ENCODE data around the gene SERGEF.
"Not testable (repeated sequence)": the region's sequence is repeated elsewhere in the genome, so short reads cannot be mapped to it uniquely, and the experiment has no call there.

SERGEF gene

GRCh38 chr11:18012122-18012905, 533 bp downstream of the SERGEF start:
- H3K36me3 Mint-ChIP-seq, result no peaks in the 10 kb centered on the region
- peaks cover 33% of the 10 kb centered on the region for H3K4me1 Mint-ChIP-seq (ENCODE audit: low read depth)
- peak overlapping the region; percentile 91 for H3K27ac Mint-ChIP-seq
- H3K27me3 Mint-ChIP-seq, result no peaks in the 10 kb centered on the region
- peak overlapping the region; percentile 96 for H3K4me3 Mint-ChIP-seq
- no peaks in the 10 kb centered on the region for H3K9me3 Mint-ChIP-seq (ENCODE audit: low read depth)

- Mint-ChIP-seq H3K4me1 (ENCODE audit: low read depth) (peaks cover 33% of the 10 kb centered on the region), H3K36me3 (peaks cover 2% of the 10 kb centered on the region)
Measured at GRCh38 chr11:18011633-18012032, 1.2 kb downstream of the SERGEF start.

GRCh38 chr11:18010977-18011586, 1.8 kb downstream of the SERGEF start:
- peaks cover 4% of the 10 kb centered on the region for H3K36me3 Mint-ChIP-seq
- peak overlapping the region; percentile 96 for H3K4me3 Mint-ChIP-seq
- H3K27me3 Mint-ChIP-seq, result no peaks in the 10 kb centered on the region
- H3K27ac Mint-ChIP-seq, result peak overlapping the region; percentile 67
- peaks cover 33% of the 10 kb centered on the region for H3K4me1 Mint-ChIP-seq (ENCODE audit: low read depth)
- H3K9me3 Mint-ChIP-seq (ENCODE audit: low read depth), result no peaks in the 10 kb centered on the region

More at GRCh38 chr11:18011633-18012032, 1.2 kb downstream of the SERGEF start:
- H3K27ac Mint-ChIP-seq, result peak overlapping the region; percentile 91
- H3K27me3 Mint-ChIP-seq, result no peaks in the 10 kb centered on the region
- peak overlapping the region; percentile 96 for H3K4me3 Mint-ChIP-seq
- no peaks in the 10 kb centered on the region for H3K9me3 Mint-ChIP-seq (ENCODE audit: low read depth)

- Mint-ChIP-seq H3K27me3 (no peaks in the 10 kb centered on the region), H3K27ac (peak overlapping the region; percentile 67), H3K36me3 (peaks cover 4% of the 10 kb centered on the region), H3K9me3 (ENCODE audit: low read depth) (no peaks in the 10 kb centered on the region), H3K4me1 (ENCODE audit: low read depth) (peaks cover 33% of the 10 kb centered on the region), H3K4me3 (no peak overlapping the region)
Measured at GRCh38 chr11:18010121-18010670, 2.7 kb downstream of the SERGEF start.

- Mint-ChIP-seq H3K27me3 (no peaks in the 10 kb centered on the region), H3K4me3 (no peak overlapping the region), H3K9me3 (ENCODE audit: low read depth) (no peaks in the 10 kb centered on the region), H3K27ac (no peak overlapping the region), H3K36me3 (peaks cover 12% of the 10 kb centered on the region), H3K4me1 (ENCODE audit: low read depth) (peaks cover 5% of the 10 kb centered on the region)
Measured at GRCh38 chr11:18005376-18006129, 7.3 kb downstream of the SERGEF start.

- Mint-ChIP-seq H3K9me3 (ENCODE audit: low read depth) (no peaks in the 10 kb centered on the region), H3K4me3 (no peak overlapping the region), H3K27ac (no peak overlapping the region), H3K4me1 (ENCODE audit: low read depth) (peaks cover 13% of the 10 kb centered on the region), H3K27me3 (no peaks in the 10 kb centered on the region), H3K36me3 (peaks cover 12% of the 10 kb centered on the region)
Measured at GRCh38 chr11:18001191-18001590, 11.7 kb downstream of the SERGEF start.

GRCh38 chr11:18000760-18001159, 12.1 kb downstream of the SERGEF start:
- no peak overlapping the region for H3K4me3 Mint-ChIP-seq
- H3K27me3 Mint-ChIP-seq, result no peaks in the 10 kb centered on the region
- H3K36me3 Mint-ChIP-seq, result peaks cover 12% of the 10 kb centered on the region
- no peaks in the 10 kb centered on the region for H3K9me3 Mint-ChIP-seq (ENCODE audit: low read depth)
- H3K27ac Mint-ChIP-seq, result no peak overlapping the region
- peaks cover 13% of the 10 kb centered on the region for H3K4me1 Mint-ChIP-seq (ENCODE audit: low read depth)

- Mint-ChIP-seq H3K36me3 (peaks cover 12% of the 10 kb centered on the region), H3K4me1 (ENCODE audit: low read depth) (peaks cover 13% of the 10 kb centered on the region)
- not testable (repeated sequence) for H3K27ac Mint-ChIP-seq; H3K27me3 Mint-ChIP-seq; H3K9me3 Mint-ChIP-seq (ENCODE audit: low read depth); H3K4me3 Mint-ChIP-seq
Measured at GRCh38 chr11:18000128-18000527, 12.7 kb downstream of the SERGEF start.

- Mint-ChIP-seq H3K27ac (peak overlapping the region; percentile 5), H3K36me3 (peaks cover 7% of the 10 kb centered on the region), H3K27me3 (no peaks in the 10 kb centered on the region), H3K4me1 (ENCODE audit: low read depth) (peaks cover 2% of the 10 kb centered on the region), H3K9me3 (ENCODE audit: low read depth) (no peaks in the 10 kb centered on the region), H3K4me3 (no peak overlapping the region)
Measured at GRCh38 chr11:17992916-17993315, 19.9 kb downstream of the SERGEF start.

- Mint-ChIP-seq H3K36me3 (peaks cover 13% of the 10 kb centered on the region), H3K4me1 (ENCODE audit: low read depth) (peaks cover 2% of the 10 kb centered on the region), H3K9me3 (ENCODE audit: low read depth) (no peaks in the 10 kb centered on the region), H3K27ac (no peak overlapping the region), H3K4me3 (no peak overlapping the region), H3K27me3 (no peaks in the 10 kb centered on the region)
Measured at GRCh38 chr11:17991783-17992433, 20.9 kb downstream of the SERGEF start.

GRCh38 chr11:17989306-17989705, 23.5 kb downstream of the SERGEF start:
- H3K4me1 Mint-ChIP-seq (ENCODE audit: low read depth), result peaks cover 2% of the 10 kb centered on the region
- no peaks in the 10 kb centered on the region for H3K9me3 Mint-ChIP-seq (ENCODE audit: low read depth)
- no peak overlapping the region for H3K27ac Mint-ChIP-seq
- no peak overlapping the region for H3K4me3 Mint-ChIP-seq
- H3K36me3 Mint-ChIP-seq, result peaks cover 26% of the 10 kb centered on the region
- no peaks in the 10 kb centered on the region for H3K27me3 Mint-ChIP-seq

- Mint-ChIP-seq H3K4me1 (ENCODE audit: low read depth) (peaks cover 2% of the 10 kb centered on the region), H3K36me3 (peaks cover 35% of the 10 kb centered on the region), H3K4me3 (no peak overlapping the region), H3K27me3 (no peaks in the 10 kb centered on the region), H3K9me3 (ENCODE audit: low read depth) (no peaks in the 10 kb centered on the region), H3K27ac (no peak overlapping the region)
Measured at GRCh38 chr11:17988465-17988864, 24.4 kb downstream of the SERGEF start.

- Mint-ChIP-seq H3K4me3 (no peak overlapping the region), H3K4me1 (ENCODE audit: low read depth) (peaks cover 2% of the 10 kb centered on the region), H3K27ac (no peak overlapping the region), H3K27me3 (no peaks in the 10 kb centered on the region), H3K36me3 (peaks cover 34% of the 10 kb centered on the region), H3K9me3 (ENCODE audit: low read depth) (no peaks in the 10 kb centered on the region)
Measured at GRCh38 chr11:17987826-17988225, 25.0 kb downstream of the SERGEF start.

- no peaks in the 10 kb centered on the region for H3K9me3 Mint-ChIP-seq (ENCODE audit: low read depth)
- H3K4me3 Mint-ChIP-seq, result no peak overlapping the region
- H3K4me1 Mint-ChIP-seq (ENCODE audit: low read depth), result no peaks in the 10 kb centered on the region
- H3K27ac Mint-ChIP-seq, result no peak overlapping the region
- H3K36me3 Mint-ChIP-seq, result peaks cover 33% of the 10 kb centered on the region
- no peaks in the 10 kb centered on the region for H3K27me3 Mint-ChIP-seq
Measured at GRCh38 chr11:17986711-17987220, 26.1 kb downstream of the SERGEF start.

Data from activated naive CD8-positive, alpha-beta T cell (primary cell).